PC-3 (cell line): Measurements from ENCODE around the gene KIR2DL3. TPM values are rescaled to one million over a fixed set of nuclear protein-coding genes. Genes with fewer than 3 reads are reported as not detected.
"Not testable (repeated sequence)": the region's sequence is repeated elsewhere in the genome, so short reads cannot be mapped to it uniquely, and the experiment has no call there.

ENCODE experiments used
- ATAC-seq: fragments of 200-7000 bp; cut with Tn5 transposase; 2 replicates; pipeline ENCODE4 v1.9.1; 2020; ENCODE audit warnings: mild to moderate bottlenecking, moderate library complexity
- BruUV-seq: library from RNA; stranded (reverse); fragments of 400-500 nt; replicated peaks from 2 replicates; lab custom pipeline; 2021; lab: Mats Ljungman, UMichigan
- CTCF ChIA-PET: fragments of 300-600 bp; sonication (Branson Sonifier 250); formaldehyde crosslinking; loops from one replicate; lab custom pipeline; 2022; ENCODE audit warnings: antibody characterized with exemption; lab: Charles Lee
- POLR2A ChIA-PET: fragments of 300-600 bp; sonication (Branson Sonifier 250); formaldehyde crosslinking; loops from one replicate; lab custom pipeline; 2022; ENCODE audit warnings: antibody characterized with exemption; ENCODE audit not compliant: unreplicated experiment; lab: Charles Lee
- DNase-seq: peaks from one replicate; pipeline ENCODE4 v3.0.0-alpha.2; 2015
- H2AFZ ChIP-seq: fragments of 300-600 bp; sonication (generic); 2 replicates; pipeline ENCODE4 v1.6.0; 2016; ENCODE audit warnings: antibody characterized with exemption, low read length
- H3F3A ChIP-seq: fragments of 300-600 bp; sonication (generic); one replicate; pipeline ENCODE4 v1.6.0; 2017; ENCODE audit warnings: antibody characterized with exemption, low read length, control low read depth, mild to moderate bottlenecking; ENCODE audit not compliant: unreplicated experiment
- H3K27ac ChIP-seq: fragments of 300-600 bp; sonication (generic); 2 replicates; pipeline ENCODE4 v1.5.1; 2016; ENCODE audit warnings: mild to moderate bottlenecking, low read length
- H3K27me3 ChIP-seq: fragments of 300-600 bp; sonication (generic); 2 replicates; pipeline ENCODE4 v1.6.1; 2016; ENCODE audit warnings: low read length, mixed read lengths
- H3K36me3 ChIP-seq: fragments of 300-600 bp; sonication (generic); 2 replicates; pipeline ENCODE4 v1.6.1; 2016; ENCODE audit warnings: low read depth, mixed run types, low read length, mixed read lengths
- H3K4me1 ChIP-seq: fragments of 300-600 bp; sonication (generic); 2 replicates; pipeline ENCODE4 v1.5.1; 2016; ENCODE audit warnings: low read length; ENCODE audit not compliant: insufficient read depth
- H3K4me2 ChIP-seq: fragments of 300-600 bp; sonication (generic); 2 replicates; pipeline ENCODE4 v1.6.0; 2016; ENCODE audit warnings: low read length
- H3K4me3 ChIP-seq: fragments of 300-600 bp; sonication (generic); 2 replicates; pipeline ENCODE4 v1.5.1; 2016; ENCODE audit warnings: mild to moderate bottlenecking, low read length, mixed read lengths
- H3K79me2 ChIP-seq: fragments of 300-600 bp; sonication (generic); 2 replicates; pipeline ENCODE4 v1.6.1; 2017; ENCODE audit warnings: low read length, mixed read lengths
- H3K9ac ChIP-seq: fragments of 300-600 bp; sonication (generic); 2 replicates; pipeline ENCODE4 v1.6.0; 2016; ENCODE audit warnings: mild to moderate bottlenecking, low read length
- H3K9me2 ChIP-seq: fragments of 300-600 bp; sonication (generic); replicated peaks from 2 replicates; pipeline ENCODE4 v1.6.1; 2016; ENCODE audit warnings: mixed run types, low read length, mixed read lengths
- H3K9me3 ChIP-seq: fragments of 300-600 bp; sonication (generic); 2 replicates; pipeline ENCODE4 v1.6.1; 2016; ENCODE audit warnings: low read length, mixed read lengths
- H4K20me1 ChIP-seq: fragments of 300-600 bp; sonication (generic); 2 replicates; pipeline ENCODE4 v1.6.1; 2016; ENCODE audit warnings: low read length, mixed read lengths
- CTCF ChIP-seq: fragments of 300-600 bp; sonication (generic); conservative IDR thresholded peaks from 2 replicates; pipeline ENCODE4 v1.5.1; 2017; ENCODE audit warnings: antibody characterized with exemption, low read depth, mild to moderate bottlenecking, low read length
- EZH2 ChIP-seq: fragments of 300-600 bp; sonication (generic); IDR thresholded peaks from one replicate; pipeline ENCODE4 v1.6.1; 2017; ENCODE audit warnings: antibody characterized with exemption, mild to moderate bottlenecking, low read length; ENCODE audit not compliant: unreplicated experiment
- EZH2phosphoT487 ChIP-seq: fragments of 300-600 bp; sonication (generic); IDR thresholded peaks from 2 replicates; pipeline ENCODE4 v1.6.1; 2018; ENCODE audit warnings: mild to moderate bottlenecking, antibody characterized with exemption, low read length, borderline replicate concordance
- intact Hi-C: fragments of 100-400 bp; cut with micrococcal nuclease; formaldehyde crosslinking; loops from 2 replicates; pipeline ENCODE4 v1.9.0; 2023
- total RNA-seq: library from RNA; depleted of rRNA; stranded (reverse); fragments of >200 nt; gene quantifications from 2 replicates; pipeline ENCODE4 v1.2.3, GENCODE V29; 2014

The KIR2DL3 gene
- total RNA-seq, 1 experiment from 2014 or later: not detected

GRCh38 chr19:54709212-54709948, 28.9 kb upstream of the KIR2DL3 start:
- no peaks in the 10 kb centered on the region for H3K9me3 ChIP-seq
- H3K36me3 ChIP-seq: no peaks in the 10 kb centered on the region
- ChIA-PET POLR2A (no interaction called here), CTCF (no interaction called here)
- ATAC-seq (no peak), DNase-seq (no peak)
- H3K79me2 ChIP-seq: no peaks in the 10 kb centered on the region
- H3K4me1 ChIP-seq: no peaks in the 10 kb centered on the region
- H3K27ac ChIP-seq: no peak overlapping the region
- H3K27me3 ChIP-seq: peaks cover 10% of the 10 kb centered on the region; the same call in 1 of the 2 replicates
- H2AFZ ChIP-seq: no peak overlapping the region
- no peaks in the 10 kb centered on the region for H3K9me2 ChIP-seq
- no peak overlapping the region for H3K9ac ChIP-seq
- TF ChIP-seq EZH2 (no peak), EZH2phosphoT487 (no peak), CTCF (no peak)
- no peaks in the 10 kb centered on the region for H3F3A ChIP-seq
- no peak overlapping the region for H3K4me3 ChIP-seq
- BruUV-seq: no TSS peak
- no peaks in the 10 kb centered on the region for H4K20me1 ChIP-seq
- H3K4me2 ChIP-seq: no peak overlapping the region
- intact Hi-C loops: no loop called here

GRCh38 chr19:54709956-54710355, 28.4 kb upstream of the KIR2DL3 start:
- DNase-seq, H3K27me3 ChIP-seq, H3K4me1 ChIP-seq, POLR2A ChIA-PET, BruUV-seq, H3K79me2 ChIP-seq, ATAC-seq, H3K27ac ChIP-seq, H3K9ac ChIP-seq, H4K20me1 ChIP-seq, H2AFZ ChIP-seq, CTCF ChIA-PET, H3F3A ChIP-seq, H3K4me3 ChIP-seq, H3K36me3 ChIP-seq, H3K9me2 ChIP-seq, H3K4me2 ChIP-seq, intact Hi-C loops, H3K9me3 ChIP-seq: not testable (repeated sequence)

GRCh38 chr19:54724142-54724541, 14.2 kb upstream of the KIR2DL3 start, which contains the start of gene KIR3DL3:
Gene KIR3DL3, plus strand, starts transcription at chr19:54724442. Its CDS starts 55 bp downstream, at chr19:54724497.
- ATAC-seq (no peak), DNase-seq (no peak)
- Histone ChIP-seq H3K79me2 (no peaks in the 10 kb centered on the region), H3K36me3 (no peaks in the 10 kb centered on the region), H2AFZ (no peak within 1 kb of the TSS), H3K4me1 (no peaks in the 10 kb centered on the region), H4K20me1 (no peaks in the 10 kb centered on the region), H3K4me3 (no peak within 1 kb of the TSS), H3K9me2 (no peaks in the 10 kb centered on the region), H3K27me3 (peaks cover 23% of the 10 kb centered on the region), H3K27ac (no peak within 1 kb of the TSS), H3K4me2 (no peak within 1 kb of the TSS), H3F3A (no peaks in the 10 kb centered on the region), H3K9ac (no peak within 1 kb of the TSS), H3K9me3 (peaks cover 15% of the 10 kb centered on the region)
- ChIA-PET CTCF (no interaction called here), POLR2A (no interaction called here)
- intact Hi-C loops: no loop called here
- TF ChIP-seq EZH2: no peak
- TF ChIP-seq CTCF: no peak
- TF ChIP-seq EZH2phosphoT487: no peak
- BruUV-seq: no TSS peak
